Nucleus accumbens (tissue), 56 donors: ENCODE measurements around the gene LSM7.

ENCODE experiments used
- DNase-seq, 56 donors: peaks; one replicate each; lab custom pipeline; 2025; lab: John Stamatoyannopoulos, UW

The LSM7 gene

DNA sequence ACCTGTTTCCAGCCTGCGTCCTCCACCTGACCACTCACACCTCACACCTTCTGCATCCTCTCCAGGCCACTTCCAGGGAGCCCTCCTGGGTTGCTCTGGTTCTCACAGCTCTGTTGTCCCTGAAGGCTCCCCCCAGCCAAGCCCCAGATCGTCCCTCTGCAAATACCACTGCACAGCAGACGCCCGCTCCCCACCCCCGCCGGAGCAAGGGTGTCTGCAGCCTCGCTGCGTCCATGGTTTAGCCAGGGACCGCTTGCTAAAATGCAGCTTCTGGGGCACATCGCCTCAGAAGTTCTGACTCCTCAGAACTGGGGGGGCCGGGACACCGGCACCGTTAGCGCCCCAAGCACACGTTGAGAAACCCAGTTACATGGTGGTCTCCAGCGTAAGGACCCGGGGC, 21.4 kb downstream of the LSM7 start:
- no peak for DNase-seq

DNA sequence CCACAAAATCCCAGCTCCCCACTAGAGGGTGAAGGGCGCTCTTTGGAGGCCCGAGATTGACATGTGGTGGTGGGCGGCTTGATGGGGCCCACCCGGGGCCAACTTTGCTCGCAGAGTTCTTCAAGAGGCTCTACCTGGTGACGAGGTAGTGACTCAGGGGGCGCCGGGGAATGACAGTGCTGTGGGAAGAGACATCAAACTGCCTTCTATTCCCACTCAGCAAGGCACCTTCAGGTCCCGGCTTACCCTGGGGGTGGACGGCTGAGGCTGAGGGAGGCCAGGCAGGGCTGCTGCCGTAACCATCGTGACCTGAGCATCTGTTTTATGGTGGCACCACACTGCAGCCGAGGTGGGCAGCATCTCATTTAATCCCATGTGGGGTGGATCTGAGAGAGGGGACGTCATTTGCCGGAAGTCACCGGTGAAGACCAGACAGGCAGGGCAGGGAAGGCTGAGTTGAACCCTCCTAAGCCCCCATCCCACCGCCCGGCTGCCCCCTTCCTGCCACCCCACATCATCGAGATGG, 22.0 kb downstream of the LSM7 start:
- peak in 37 of 56 donors; percentile 10 to 86 (median 55) for DNase-seq

- no peak for DNase-seq
These were observed 22.7 kb downstream of the LSM7 start for GRCh38 chr19:2305452-2306280.

DNA sequence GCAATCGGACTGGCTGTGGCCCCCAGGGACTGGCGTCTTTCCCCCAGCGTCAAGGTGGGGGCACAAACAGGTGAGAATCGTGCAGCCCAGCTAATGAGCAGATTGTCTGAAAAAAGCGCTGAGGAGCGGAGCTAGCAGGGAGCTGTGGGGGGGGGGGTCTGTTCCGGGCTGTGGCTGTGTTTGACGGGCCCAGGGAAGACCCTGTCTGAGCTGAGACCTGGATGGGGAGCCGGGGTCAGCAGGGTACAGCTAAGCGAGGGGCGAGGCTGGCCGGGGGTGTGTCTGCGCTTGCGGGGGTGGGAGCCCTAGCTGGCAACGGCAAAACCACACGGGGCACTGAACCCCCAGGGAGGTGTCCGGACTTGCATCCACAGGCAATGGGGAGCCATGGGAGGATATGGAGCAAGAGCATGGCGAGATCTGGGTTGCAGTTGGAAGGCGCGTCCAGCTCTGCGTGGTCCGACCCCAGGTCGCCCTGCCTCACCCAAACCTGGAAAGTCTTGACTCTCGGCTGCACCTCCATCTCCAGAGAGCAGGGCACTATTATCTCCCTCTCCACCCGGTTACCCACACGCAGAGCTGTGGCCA, 25.1 kb downstream of the LSM7 start:
- peak in 2 of 56 donors; percentile 49 to 61 for DNase-seq

- DNase-seq: peak in 30 of 56 donors; percentile 12 to 79 (median 43)
These were observed 25.8 kb downstream of the LSM7 start for GRCh38 chr19:2302319-2303210.

- no peak for DNase-seq
These were observed 27.9 kb downstream of the LSM7 start for GRCh38 chr19:2300533-2300932.

DNA sequence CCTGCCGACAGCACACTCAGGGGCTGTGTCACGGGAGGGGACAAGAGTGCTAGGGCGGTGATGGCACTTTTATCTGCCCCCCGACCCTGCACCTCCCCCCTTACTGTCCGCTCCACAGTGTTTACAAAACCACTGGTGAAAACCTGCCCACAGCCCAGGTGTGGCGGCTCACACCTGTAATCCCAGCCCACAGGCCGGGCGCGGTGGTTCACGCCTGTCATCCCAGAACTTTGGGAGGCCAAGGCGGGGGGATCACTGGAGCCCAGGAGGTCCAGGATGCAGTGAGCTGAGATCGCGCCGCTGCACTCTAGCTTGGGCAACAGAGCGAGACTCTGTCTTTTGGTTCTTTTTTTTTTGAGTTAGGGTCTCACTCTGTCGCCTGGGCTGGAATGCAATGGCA, 32.2 kb downstream of the LSM7 start:
- no peak for DNase-seq

GRCh38 chr19:2294687-2295335, 33.6 kb downstream of the LSM7 start:
- DNase-seq: peak in 38 of 56 donors; percentile 12 to 81 (median 56)

GRCh38 chr19:2291185-2291751, 37.1 kb downstream of the LSM7 start:
- DNase-seq: peak in 1 of 56 donors; percentile 14

DNA sequence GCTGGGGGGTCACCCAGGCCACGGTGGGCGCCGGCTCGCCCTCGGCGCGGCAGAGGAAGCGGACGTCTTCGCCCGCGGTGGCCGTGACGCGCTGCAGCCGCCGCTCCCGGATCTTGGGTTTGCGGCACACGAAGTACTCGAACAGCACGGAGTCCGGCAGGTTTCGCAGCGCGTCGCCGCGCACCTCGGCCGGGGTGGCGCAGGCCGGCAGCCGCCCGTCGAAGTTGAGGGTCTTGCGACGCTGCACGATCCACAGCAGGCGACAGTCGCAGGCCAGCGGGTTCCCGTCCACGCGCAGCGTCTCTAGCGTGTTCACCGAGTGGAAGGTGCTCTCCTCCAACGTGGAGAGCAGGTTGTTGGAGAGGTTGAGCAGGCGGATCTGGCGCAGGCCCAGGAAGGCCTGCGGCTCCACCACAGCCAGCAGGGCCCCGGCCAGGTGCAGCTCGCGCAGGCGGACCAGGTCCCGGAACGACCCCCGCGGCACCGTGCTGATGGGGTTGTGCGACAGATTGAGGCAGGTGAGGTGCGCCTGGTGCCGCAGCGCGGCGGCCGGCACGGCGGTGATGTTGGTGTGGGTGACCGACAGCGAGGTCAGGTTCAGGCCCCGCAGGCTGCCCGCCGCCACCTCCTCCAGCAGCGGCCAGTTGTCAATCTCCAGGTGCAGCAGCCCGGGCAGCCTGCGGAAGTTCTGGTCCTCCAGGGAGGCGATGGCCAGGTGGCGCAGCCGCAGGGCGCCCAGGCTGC, 37.8 kb downstream of the LSM7 start:
- DNase-seq: no peak

DNA sequence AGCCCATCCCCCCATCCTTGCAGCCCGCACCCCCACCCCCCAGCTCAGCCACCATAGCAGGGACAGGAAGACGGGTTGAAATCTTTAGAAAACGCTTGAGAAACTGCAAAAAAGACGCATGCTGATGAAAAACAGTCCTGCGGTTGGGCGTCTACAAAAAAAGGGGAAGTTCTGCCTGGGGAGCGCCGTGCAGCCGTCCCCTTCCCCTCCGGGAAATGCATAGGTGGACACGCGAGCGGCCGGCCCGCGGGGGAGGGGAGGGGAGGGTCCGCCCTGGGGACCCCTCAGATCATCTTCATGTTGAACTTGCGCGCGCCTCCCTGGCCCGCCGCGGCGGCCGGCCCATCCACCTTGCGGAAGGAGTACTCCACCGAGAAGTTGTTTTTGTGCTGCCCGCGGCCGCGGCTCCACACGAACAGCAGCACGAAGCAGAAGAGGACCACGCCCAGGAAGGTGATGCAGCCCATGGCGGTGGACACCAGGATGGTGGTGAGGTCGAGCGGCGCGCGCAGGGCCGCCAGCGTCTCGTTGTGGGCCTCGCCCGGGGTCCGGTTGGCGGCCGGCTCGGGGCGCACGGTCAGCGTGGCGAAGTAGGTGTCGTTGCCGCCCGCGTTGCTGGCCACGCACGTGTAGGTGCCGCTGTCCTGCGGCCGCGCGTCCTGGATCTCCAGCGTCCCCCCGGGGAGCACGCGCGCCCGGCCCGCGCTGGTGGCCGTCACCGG, 38.5 kb downstream of the LSM7 start:
- no peak for DNase-seq

- no peak for DNase-seq
These were observed 39.3 kb downstream of the LSM7 start for GRCh38 chr19:2288818-2289713.

DNA sequence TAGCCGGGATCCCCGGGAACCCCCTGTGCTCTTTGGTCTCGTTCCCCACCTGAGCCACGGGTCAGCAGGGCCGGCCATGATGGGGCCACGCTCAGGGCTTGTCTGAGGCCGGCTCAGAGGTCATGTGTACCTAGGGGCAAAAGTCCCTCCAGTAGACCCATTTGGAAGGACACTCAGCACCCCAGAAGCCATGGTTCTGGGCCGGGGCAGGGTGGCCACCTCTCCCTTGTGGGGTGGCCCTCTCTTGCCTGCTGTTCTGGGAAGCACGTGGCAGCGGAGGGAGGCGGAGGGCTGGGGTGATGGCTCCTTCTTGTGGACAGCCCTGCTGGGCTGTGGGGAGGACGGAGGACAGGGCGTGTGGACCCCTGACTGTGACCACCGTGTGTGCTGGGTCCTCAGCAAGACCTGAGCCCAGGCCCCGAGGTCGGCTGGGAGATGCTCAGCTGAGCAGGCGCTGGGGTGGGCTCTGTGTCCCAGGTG, 40.0 kb downstream of the LSM7 start:
- no peak for DNase-seq

GRCh38 chr19:2287585-2288337, 40.6 kb downstream of the LSM7 start:
- DNase-seq: no peak

- DNase-seq: no peak
These were observed 41.8 kb downstream of the LSM7 start for GRCh38 chr19:2286402-2287140.
